Peyer's patch (tissue), 4 donors: ENCODE data around the gene SMARCD3. TPM values are rescaled to one million over a fixed set of nuclear protein-coding genes. Genes with fewer than 3 reads are reported as not detected.
A peak's percentile ranks its signal among the peaks of the same experiment; 100 is the strongest.

Experiments used
- DNase-seq, 3 donors: peaks; one replicate each; pipeline ENCODE4 v3.0.0-alpha.2; 2017 to 2019
- H3K27ac ChIP-seq, 4 donors: fragments of 200-600 bp; sonication (generic); one replicate each; pipeline ENCODE4 v1.5.1; 2016 to 2019
- H3K27me3 ChIP-seq, 2 donors: fragments of 200-600 bp; sonication (generic); one replicate each; pipeline ENCODE4 v1.5.1; 2019
- H3K36me3 ChIP-seq, 3 donors: fragments of 200-600 bp; sonication (generic); one replicate each; pipeline ENCODE4 v1.5.1; 2016 to 2019
- H3K4me1 ChIP-seq, 4 donors: fragments of 200-600 bp; sonication (generic); one replicate each; pipeline ENCODE4 v1.5.1; 2016 to 2019
- H3K4me3 ChIP-seq, 4 donors: fragments of 200-600 bp; sonication (generic); 1 replicate in 3 of 4; 2 replicates in 1 of 4; pipeline ENCODE4 v1.5.1; 2016 to 2019; ENCODE audit warnings: mild to moderate bottlenecking in 1 of 4
- H3K9me3 ChIP-seq, 4 donors: fragments of 200-600 bp; sonication (generic); one replicate each; pipeline ENCODE4 v1.5.1; 2016 to 2019; ENCODE audit warnings: mild to moderate bottlenecking in 1 of 4
- CTCF ChIP-seq, 6 experiments: fragments of 450-650 bp in 4 of 6; fragments of 200-600 bp in 2 of 6; sonication (generic) in 1 of 6; IDR thresholded peaks; one replicate each; pipeline ENCODE4 v1.5.1; 2017 to 2019; ENCODE audit warnings: antibody characterized with exemption in 6 of 6, mild to moderate bottlenecking in 3 of 6, moderate library complexity in 1 of 6
- POLR2A ChIP-seq, 2 donors: fragments of 450-650 bp; IDR thresholded peaks; one replicate each; pipeline ENCODE4 v1.5.1; 2017; ENCODE audit warnings: antibody characterized with exemption in 2 of 2, mild to moderate bottlenecking in 2 of 2, moderate library complexity in 2 of 2
- total RNA-seq, 4 donors: library from RNA; depleted of rRNA; stranded (reverse); fragments of >200 nt; gene quantifications; one replicate each; pipeline ENCODE4 v1.1.0, GENCODE V29; 2016

SMARCD3 gene
- total RNA-seq, 4 donors from 2014 or later = 1.2 to 61.1 (median 18.3) TPM

GRCh38 chr7:151211155-151211772, 37.2 kb downstream of the SMARCD3 start:
- H3K27me3 ChIP-seq = no peaks in the 10 kb centered on the region
- H3K27ac ChIP-seq = no peak overlapping the region
- no peak for TF ChIP-seq POLR2A (IDR thresholded peaks at IDR 0.05)
- no peak for TF ChIP-seq CTCF (IDR thresholded peaks at IDR 0.05)
- H3K4me1 ChIP-seq = no peaks in the 10 kb centered on the region
- H3K4me3 ChIP-seq = no peak overlapping the region
- DNase-seq = no peak
- peaks cover 0 to 31% (median 0%) of the 10 kb centered on the region in 3 donors for H3K36me3 ChIP-seq
- H3K9me3 ChIP-seq = no peaks in the 10 kb centered on the region

- peak in 1 of 3 donors; percentile 41 for DNase-seq
- Histone ChIP-seq H3K9me3 (no peaks in the 10 kb centered on the region), H3K4me3 (no peak within 1 kb of the TSS), H3K27ac (no peak within 1 kb of the TSS), H3K36me3 (peaks cover 0 to 24% (median 0%) of the 10 kb centered on the region in 3 donors), H3K4me1 (no peaks in the 10 kb centered on the region), H3K27me3 (no peaks in the 10 kb centered on the region)
- no peak for TF ChIP-seq POLR2A (IDR thresholded peaks at IDR 0.05)
- no peak for TF ChIP-seq CTCF (IDR thresholded peaks at IDR 0.05)
These were observed 38.2 kb downstream of the SMARCD3 start, which contains the start of gene H2BK1 for GRCh38 chr7:151210087-151210854. Gene H2BK1 (minus strand): TSS chr7:151210488. CDS start chr7:151210318, 170 bp downstream.

- TF ChIP-seq CTCF (IDR thresholded peaks at IDR 0.05) (no peak), POLR2A (IDR thresholded peaks at IDR 0.05) (no peak)
- H3K36me3 ChIP-seq = peaks cover 0 to 17% (median 0%) of the 10 kb centered on the region in 3 donors
- no peaks in the 10 kb centered on the region for H3K4me1 ChIP-seq
- no peak overlapping the region for H3K27ac ChIP-seq
- H3K27me3 ChIP-seq = no peaks in the 10 kb centered on the region
- no peak overlapping the region for H3K4me3 ChIP-seq
- DNase-seq = no peak
- no peaks in the 10 kb centered on the region for H3K9me3 ChIP-seq
These were observed 38.9 kb downstream of the SMARCD3 start for GRCh38 chr7:151209588-151209987.

GRCh38 chr7:151208253-151208862, 40.1 kb downstream of the SMARCD3 start:
- no peaks in the 10 kb centered on the region for H3K9me3 ChIP-seq
- H3K4me1 ChIP-seq = no peaks in the 10 kb centered on the region
- no peak overlapping the region for H3K27ac ChIP-seq
- peaks cover 0 to 6% (median 0%) of the 10 kb centered on the region in 3 donors for H3K36me3 ChIP-seq
- H3K27me3 ChIP-seq = no peaks in the 10 kb centered on the region
- TF ChIP-seq POLR2A (IDR thresholded peaks at IDR 0.05) (no peak), CTCF (IDR thresholded peaks at IDR 0.05) (no peak)
- H3K4me3 ChIP-seq = no peak overlapping the region
- DNase-seq = no peak

- H3K4me3 ChIP-seq = no peak overlapping the region
- H3K36me3 ChIP-seq = peaks cover 0 to under 1% (median 0%) of the 10 kb centered on the region in 3 donors
- no peak for DNase-seq
- H3K27me3 ChIP-seq = no peaks in the 10 kb centered on the region
- TF ChIP-seq POLR2A (IDR thresholded peaks at IDR 0.05) = no peak
- no peak for TF ChIP-seq CTCF (IDR thresholded peaks at IDR 0.05)
- no peaks in the 10 kb centered on the region for H3K4me1 ChIP-seq
- H3K9me3 ChIP-seq = no peaks in the 10 kb centered on the region
- peak overlapping the region in 1 of 4 donors; percentile 65 for H3K27ac ChIP-seq
These were observed 40.7 kb downstream of the SMARCD3 start for GRCh38 chr7:151207804-151208203.
